K562 (cell line): ENCODE results near the gene AGO3. TPM values are rescaled to one million over a fixed set of nuclear protein-coding genes. Genes with fewer than 3 reads are reported as not detected.

Experiments used
- CREBBP ChIP-seq: IDR thresholded peaks from one replicate; pipeline ENCODE4 v1.6.1; 2012; ENCODE audit warnings: low read depth, mild to moderate bottlenecking, control low read depth, inconsistent platforms, low read length
- DPF2 ChIP-seq: fragments of 450-650 bp; IDR thresholded peaks from 2 replicates; pipeline ENCODE4 v1.6.1; 2016
- FUS ChIP-seq: fragments of 200-400 bp; formaldehyde crosslinking; optimal IDR thresholded peaks from 2 replicates; pipeline ENCODE3; 2017; ENCODE audit warnings: low read depth, low read length
- KDM4B ChIP-seq, 2 experiments: fragments of 450-650 bp in 1 of 2; sonication (generic) in 1 of 2; IDR thresholded peaks; 2 replicates each; pipeline ENCODE4 v1.6.1; 2016 to 2017; ENCODE audit warnings: borderline replicate concordance in 2 of 2, antibody characterized with exemption in 1 of 2, low read depth in 1 of 2, mild to moderate bottlenecking in 1 of 2
- MEF2A ChIP-seq: IDR thresholded peaks from 2 replicates; pipeline ENCODE4 v1.6.1; 2011; ENCODE audit warnings: low read depth, mild to moderate bottlenecking, low read length, moderate library complexity; ENCODE audit not compliant: control insufficient read depth
- NFATC3 ChIP-seq: fragments of 450-650 bp; IDR thresholded peaks from 2 replicates; pipeline ENCODE4 v1.6.1; 2017; ENCODE audit warnings: mild to moderate bottlenecking
- NFE2L1 ChIP-seq: fragments of 450-650 bp; IDR thresholded peaks from 2 replicates; pipeline ENCODE4 v1.6.1; 2016; ENCODE audit warnings: missing genetic modification characterization, low read depth, mild to moderate bottlenecking, missing compliant biosample characterization, moderate library complexity, borderline replicate concordance
- NFXL1 ChIP-seq: fragments of 450-650 bp; formaldehyde crosslinking; IDR thresholded peaks from 2 replicates; pipeline ENCODE4 v1.4.0; 2021; ENCODE audit warnings: mild to moderate bottlenecking
- PHB ChIP-seq: fragments of 250-450 bp; sonication (Bioruptor Pico); IDR thresholded peaks from 2 replicates; pipeline ENCODE4 v1.5.0; 2021
- PYGO2 ChIP-seq: fragments of 450-650 bp; IDR thresholded peaks from 2 replicates; pipeline ENCODE4 v1.6.1; 2016; ENCODE audit warnings: mild to moderate bottlenecking, missing genetic modification characterization, moderate library complexity, missing compliant biosample characterization
- SRF ChIP-seq, 2 experiments: fragments of 250-450, 450-650 bp in 1 of 2; sonication (Bioruptor Pico) in 1 of 2; sonication (generic) in 1 of 2; formaldehyde crosslinking; IDR thresholded peaks; 2 replicates each; pipeline versions ENCODE4 v1.5.0 to v1.5.1; 2020 to 2022; ENCODE audit warnings: mild to moderate bottlenecking in 1 of 2, missing genetic modification reagents in 1 of 2
- XRCC4 ChIP-seq: IDR thresholded peaks from one replicate; pipeline ENCODE4 v1.6.1; 2011; ENCODE audit not compliant: insufficient read depth, insufficient read length; ENCODE audit errors: extremely low read depth
- ZFPM2 ChIP-seq: fragments of 250-450 bp; sonication (Bioruptor Pico); IDR thresholded peaks from 2 replicates; pipeline ENCODE4 v1.5.1; 2022; ENCODE audit warnings: mild to moderate bottlenecking
- ZNF239 ChIP-seq: fragments of 250-450 bp; sonication (Bioruptor Pico); IDR thresholded peaks from 2 replicates; pipeline ENCODE4 v1.4.0; 2020; ENCODE audit warnings: mild to moderate bottlenecking
- ZNF253 ChIP-seq: fragments of 250-450 bp; sonication (Bioruptor Pico); conservative IDR thresholded peaks from 2 replicates; pipeline ENCODE4 v1.6.1; 2021; ENCODE audit warnings: mild to moderate bottlenecking
- ZNF561 ChIP-seq: fragments of 450-650 bp; formaldehyde crosslinking; conservative IDR thresholded peaks from 2 replicates; pipeline ENCODE4 v1.4.0; 2020; ENCODE audit warnings: mild to moderate bottlenecking, moderate library complexity
- ZNF583 ChIP-seq: fragments of 250-450 bp; sonication (Bioruptor Pico); IDR thresholded peaks from 2 replicates; pipeline ENCODE4 v1.4.0; 2020
- ZNF75A ChIP-seq: fragments of 450-650 bp; formaldehyde crosslinking; IDR thresholded peaks from 2 replicates; pipeline ENCODE4 v1.4.0; 2020; ENCODE audit warnings: mild to moderate bottlenecking
- polyA plus RNA-seq, 8 experiments: library from polyadenylated mRNA; depleted of rRNA in 4 of 8; stranded (reverse) in 5 of 8; unstranded in 3 of 8; fragments of >200 nt; fragmentation: Nextera tagmentation in 2 of 8; fragmentation: Illumina TruSeq in 1 of 8; extraction: Ambion mirVana in 2 of 8; extraction: Trizol in 1 of 8; gene quantifications; 2 replicates each; pipeline versions ENCODE4 v1.2.1 to v1.2.3, GENCODE V29; 2011 to 2014; ENCODE audit warnings: inconsistent platforms in 1 of 8, missing spikeins in 1 of 8
- total RNA-seq, 7 experiments: library from RNA; depleted of rRNA in 6 of 7; stranded (reverse); fragments of >200 nt in 6 of 7; fragmentation: Illumina TruSeq in 2 of 7; extraction: Trizol in 2 of 7; gene quantifications; 2 replicates each; pipeline versions ENCODE4 v1.2.1 to v1.2.3, GENCODE V29; 2011 to 2021; ENCODE audit warnings: low replicate concordance in 1 of 7
- TF ChIP-seq, protein P1 (sequence below): fragments of 450-650 bp; IDR thresholded peaks from 2 replicates; pipeline ENCODE4 v1.6.1; 2016; ENCODE audit warnings: borderline replicate concordance
- TF ChIP-seq, protein P2 (sequence below): sonication (generic); formaldehyde crosslinking; IDR thresholded peaks from 2 replicates; pipeline ENCODE4 v1.8.0; 2023; ENCODE audit warnings: mild to moderate bottlenecking, missing genetic modification reagents
- TF ChIP-seq, protein P3 (sequence below): fragments of 250-450 bp; sonication (Bioruptor Pico); IDR thresholded peaks from 2 replicates; pipeline ENCODE4 v1.5.0; 2021; ENCODE audit warnings: mild to moderate bottlenecking, moderate library complexity

Gene AGO3
- total and polyA plus RNA-seq, 9 of the 15 experiments (the other 6 are each of a cell fraction or from before 2014, with no cell fraction given): 4.5 to 41.5 (median 22.7) TPM

DNA sequence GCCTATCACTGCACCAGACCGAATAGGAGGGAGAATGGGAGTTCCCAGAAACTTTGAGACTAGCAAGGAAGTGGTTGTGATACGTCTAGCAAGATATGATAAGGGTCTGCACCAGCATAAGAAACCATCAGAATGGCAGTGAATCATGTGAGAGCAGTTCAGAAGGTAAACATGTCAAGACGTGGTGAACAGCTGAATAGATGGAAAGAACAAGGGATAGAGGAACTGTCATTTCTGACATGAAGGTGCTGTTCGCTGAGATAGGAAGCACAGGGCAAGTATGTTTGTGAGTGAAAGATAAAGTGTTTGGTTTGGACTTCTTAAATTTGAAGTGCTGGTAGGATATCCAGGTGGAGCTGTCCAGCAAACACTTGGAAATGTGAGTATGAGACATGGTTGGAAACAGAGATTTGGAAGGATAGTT is 49.0 kb upstream of the AGO3 start (continued):
- TF ChIP-seq, protein P1, sequence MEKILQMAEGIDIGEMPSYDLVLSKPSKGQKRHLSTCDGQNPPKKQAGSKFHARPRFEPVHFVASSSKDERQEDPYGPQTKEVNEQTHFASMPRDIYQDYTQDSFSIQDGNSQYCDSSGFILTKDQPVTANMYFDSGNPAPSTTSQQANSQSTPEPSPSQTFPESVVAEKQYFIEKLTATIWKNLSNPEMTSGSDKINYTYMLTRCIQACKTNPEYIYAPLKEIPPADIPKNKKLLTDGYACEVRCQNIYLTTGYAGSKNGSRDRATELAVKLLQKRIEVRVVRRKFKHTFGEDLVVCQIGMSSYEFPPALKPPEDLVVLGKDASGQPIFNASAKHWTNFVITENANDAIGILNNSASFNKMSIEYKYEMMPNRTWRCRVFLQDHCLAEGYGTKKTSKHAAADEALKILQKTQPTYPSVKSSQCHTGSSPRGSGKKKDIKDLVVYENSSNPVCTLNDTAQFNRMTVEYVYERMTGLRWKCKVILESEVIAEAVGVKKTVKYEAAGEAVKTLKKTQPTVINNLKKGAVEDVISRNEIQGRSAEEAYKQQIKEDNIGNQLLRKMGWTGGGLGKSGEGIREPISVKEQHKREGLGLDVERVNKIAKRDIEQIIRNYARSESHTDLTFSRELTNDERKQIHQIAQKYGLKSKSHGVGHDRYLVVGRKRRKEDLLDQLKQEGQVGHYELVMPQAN: peak; percentile 94
- TF ChIP-seq NFE2L1 (tag): no peak
- TF ChIP-seq, protein P2, sequence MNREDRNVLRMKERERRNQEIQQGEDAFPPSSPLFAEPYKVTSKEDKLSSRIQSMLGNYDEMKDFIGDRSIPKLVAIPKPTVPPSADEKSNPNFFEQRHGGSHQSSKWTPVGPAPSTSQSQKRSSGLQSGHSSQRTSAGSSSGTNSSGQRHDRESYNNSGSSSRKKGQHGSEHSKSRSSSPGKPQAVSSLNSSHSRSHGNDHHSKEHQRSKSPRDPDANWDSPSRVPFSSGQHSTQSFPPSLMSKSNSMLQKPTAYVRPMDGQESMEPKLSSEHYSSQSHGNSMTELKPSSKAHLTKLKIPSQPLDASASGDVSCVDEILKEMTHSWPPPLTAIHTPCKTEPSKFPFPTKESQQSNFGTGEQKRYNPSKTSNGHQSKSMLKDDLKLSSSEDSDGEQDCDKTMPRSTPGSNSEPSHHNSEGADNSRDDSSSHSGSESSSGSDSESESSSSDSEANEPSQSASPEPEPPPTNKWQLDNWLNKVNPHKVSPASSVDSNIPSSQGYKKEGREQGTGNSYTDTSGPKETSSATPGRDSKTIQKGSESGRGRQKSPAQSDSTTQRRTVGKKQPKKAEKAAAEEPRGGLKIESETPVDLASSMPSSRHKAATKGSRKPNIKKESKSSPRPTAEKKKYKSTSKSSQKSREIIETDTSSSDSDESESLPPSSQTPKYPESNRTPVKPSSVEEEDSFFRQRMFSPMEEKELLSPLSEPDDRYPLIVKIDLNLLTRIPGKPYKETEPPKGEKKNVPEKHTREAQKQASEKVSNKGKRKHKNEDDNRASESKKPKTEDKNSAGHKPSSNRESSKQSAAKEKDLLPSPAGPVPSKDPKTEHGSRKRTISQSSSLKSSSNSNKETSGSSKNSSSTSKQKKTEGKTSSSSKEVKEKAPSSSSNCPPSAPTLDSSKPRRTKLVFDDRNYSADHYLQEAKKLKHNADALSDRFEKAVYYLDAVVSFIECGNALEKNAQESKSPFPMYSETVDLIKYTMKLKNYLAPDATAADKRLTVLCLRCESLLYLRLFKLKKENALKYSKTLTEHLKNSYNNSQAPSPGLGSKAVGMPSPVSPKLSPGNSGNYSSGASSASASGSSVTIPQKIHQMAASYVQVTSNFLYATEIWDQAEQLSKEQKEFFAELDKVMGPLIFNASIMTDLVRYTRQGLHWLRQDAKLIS (CRISPR knock-in tag): no peak
- TF ChIP-seq CREBBP: no peak
- TF ChIP-seq SRF (CRISPR knock-in tag; IDR thresholded peaks at IDR 0.05): no peak
- TF ChIP-seq MEF2A: no peak
- no peak for TF ChIP-seq PHB (CRISPR knock-in tag)
- TF ChIP-seq ZNF253 (CRISPR knock-in tag): no peak
- TF ChIP-seq, protein P3, sequence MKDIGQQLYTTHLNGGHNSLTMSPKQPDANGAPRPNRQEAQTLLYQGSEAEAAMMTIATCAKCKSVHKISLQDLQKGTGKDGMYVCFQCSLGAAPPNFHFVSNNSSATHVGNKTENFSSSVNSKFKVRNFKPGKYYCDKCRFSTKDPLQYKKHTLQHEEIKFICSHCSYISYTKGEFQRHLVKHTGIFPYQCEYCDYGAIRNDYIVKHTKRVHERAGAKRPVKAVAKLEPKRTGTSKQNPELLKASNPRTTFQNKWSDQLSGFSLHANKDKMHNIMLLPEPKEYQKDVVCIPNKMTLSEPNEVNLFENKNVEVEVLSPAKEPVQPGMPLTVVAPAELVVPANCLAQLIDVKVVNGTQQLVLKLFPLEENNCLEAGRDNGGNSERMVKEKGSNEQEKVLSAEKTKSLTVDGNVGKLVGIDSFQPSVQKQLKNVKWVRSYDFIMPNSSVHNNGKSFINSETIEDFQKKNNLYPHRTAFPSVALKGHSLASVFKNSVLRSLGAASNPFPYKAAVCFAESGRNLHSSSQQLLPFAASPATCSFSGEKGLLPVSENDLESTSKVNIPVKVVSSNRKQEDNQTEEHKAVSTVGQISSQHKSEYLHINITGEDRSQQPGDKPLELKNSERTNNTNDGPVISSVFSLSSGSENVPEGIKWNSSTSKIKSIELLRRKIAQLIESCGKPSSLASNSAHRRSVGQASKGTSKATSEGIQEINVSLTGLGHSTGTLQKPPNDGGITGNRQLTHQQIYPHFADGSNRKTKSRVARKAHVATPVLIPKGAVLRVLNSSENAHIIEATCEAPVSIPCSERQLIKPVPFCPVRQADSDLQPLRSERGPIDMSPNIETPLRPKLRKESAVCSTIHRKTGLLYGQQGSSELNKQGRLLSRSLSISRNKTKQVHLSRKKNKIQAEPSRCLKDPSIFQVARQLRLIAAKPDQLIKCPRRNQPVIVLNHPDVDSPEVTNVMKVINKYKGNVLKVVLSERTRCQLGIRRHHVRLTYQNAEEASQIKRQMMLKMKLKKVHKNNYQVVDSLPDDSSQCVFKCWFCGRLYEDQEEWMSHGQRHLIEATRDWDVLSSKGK (CRISPR knock-in tag): no peak
- TF ChIP-seq ZNF239 (CRISPR knock-in tag): no peak
- TF ChIP-seq ZNF75A (CRISPR knock-in tag): no peak
- no peak for TF ChIP-seq NFXL1 (CRISPR knock-in tag)
- peak; percentile 80 for TF ChIP-seq DPF2
- no peak for TF ChIP-seq ZNF583 (CRISPR knock-in tag)
- no peak for TF ChIP-seq FUS
- no peak for TF ChIP-seq XRCC4
- TF ChIP-seq ZNF561 (CRISPR knock-in tag): no peak
- TF ChIP-seq PYGO2 (tag): no peak
- no peak for TF ChIP-seq KDM4B (IDR thresholded peaks at IDR 0.05; ENCODE audit: borderline replicate concordance in 2 of 2, low read depth in 1 of 2)
- no peak for TF ChIP-seq NFATC3
- no peak for TF ChIP-seq ZFPM2 (CRISPR knock-in tag)
